Measurements from ENCODE around the gene C9orf72. TPM values are rescaled to one million over a fixed set of nuclear protein-coding genes. Genes with fewer than 3 reads are reported as not detected.

Gene C9orf72
- total RNA-seq, 1 experiment from 2014 or later = 38.3 TPM

GRCh38 chr9:27582794-27583193 lies 9.5 kb upstream of the C9orf72 start:
- DNase-seq (ENCODE audit: extremely low read depth, low read depth) = no peak

GRCh38 chr9:27581826-27582225 lies 8.5 kb upstream of the C9orf72 start:
- no peak for DNase-seq (ENCODE audit: extremely low read depth, low read depth)

- DNase-seq (ENCODE audit: extremely low read depth, low read depth) = peak; percentile 98
Observed at GRCh38 chr9:27573634-27574590, 631 bp upstream of the C9orf72 start.

- peak; percentile 33 for DNase-seq (ENCODE audit: extremely low read depth, low read depth)
Observed at GRCh38 chr9:27572566-27572917, 739 bp downstream of the C9orf72 start.

GRCh38 chr9:27572061-27572460 lies 1.2 kb downstream of the C9orf72 start:
- no peak for DNase-seq (ENCODE audit: extremely low read depth, low read depth)

- no peak for DNase-seq (ENCODE audit: extremely low read depth, low read depth)
Observed at GRCh38 chr9:27571011-27571410, 2.3 kb downstream of the C9orf72 start.

- DNase-seq (ENCODE audit: extremely low read depth, low read depth) = no peak
Observed at GRCh38 chr9:27569406-27569805, 3.9 kb downstream of the C9orf72 start.

GRCh38 chr9:27566118-27566517 lies 7.2 kb downstream of the C9orf72 start:
- DNase-seq (ENCODE audit: extremely low read depth, low read depth) = no peak

- DNase-seq (ENCODE audit: extremely low read depth, low read depth) = no peak
Observed at GRCh38 chr9:27565696-27566095, 7.6 kb downstream of the C9orf72 start.

- DNase-seq (ENCODE audit: extremely low read depth, low read depth) = no peak
Observed at GRCh38 chr9:27564670-27565069, 8.6 kb downstream of the C9orf72 start.

- no peak for DNase-seq (ENCODE audit: extremely low read depth, low read depth)
Observed at GRCh38 chr9:27563738-27564430, 9.4 kb downstream of the C9orf72 start.

- no peak for DNase-seq (ENCODE audit: extremely low read depth, low read depth)
Observed at GRCh38 chr9:27561685-27562084, 11.6 kb downstream of the C9orf72 start.

GRCh38 chr9:27560457-27560856 lies 12.8 kb downstream of the C9orf72 start:
- no peak for DNase-seq (ENCODE audit: extremely low read depth, low read depth)

- no peak for DNase-seq (ENCODE audit: extremely low read depth, low read depth)
Observed at GRCh38 chr9:27558307-27558706, 15.0 kb downstream of the C9orf72 start.

GRCh38 chr9:27556470-27556869 lies 16.8 kb downstream of the C9orf72 start:
- no peak for DNase-seq (ENCODE audit: extremely low read depth, low read depth)

GRCh38 chr9:27554712-27555111 lies 18.6 kb downstream of the C9orf72 start:
- DNase-seq (ENCODE audit: extremely low read depth, low read depth) = no peak

- DNase-seq (ENCODE audit: extremely low read depth, low read depth) = no peak
Observed at GRCh38 chr9:27549196-27549755, 24.0 kb downstream of the C9orf72 start.

GRCh38 chr9:27548055-27548741 lies 25.1 kb downstream of the C9orf72 start:
- DNase-seq (ENCODE audit: extremely low read depth, low read depth) = no peak

- DNase-seq (ENCODE audit: extremely low read depth, low read depth) = no peak
Observed at GRCh38 chr9:27545471-27545870, 27.8 kb downstream of the C9orf72 start.

- DNase-seq (ENCODE audit: extremely low read depth, low read depth) = no peak
Observed at GRCh38 chr9:27542508-27542907, 30.8 kb downstream of the C9orf72 start.

- DNase-seq (ENCODE audit: extremely low read depth, low read depth) = no peak
Observed at GRCh38 chr9:27541740-27542139, 31.5 kb downstream of the C9orf72 start.

Measured in NCI-H460 (cell line).